Erythroblast (primary cell): ENCODE data around the gene MIB2.

Experiments
- GATA1 ChIP-seq: IDR thresholded peaks from 2 replicates; pipeline ENCODE4 v1.6.1; 2011; ENCODE audit warnings: low read depth, mild to moderate bottlenecking, control low read depth, low read length, moderate library complexity
- POLR2A ChIP-seq: IDR thresholded peaks from 2 replicates; pipeline ENCODE4 v1.6.1; 2011; ENCODE audit warnings: mild to moderate bottlenecking, low read length

DNA sequence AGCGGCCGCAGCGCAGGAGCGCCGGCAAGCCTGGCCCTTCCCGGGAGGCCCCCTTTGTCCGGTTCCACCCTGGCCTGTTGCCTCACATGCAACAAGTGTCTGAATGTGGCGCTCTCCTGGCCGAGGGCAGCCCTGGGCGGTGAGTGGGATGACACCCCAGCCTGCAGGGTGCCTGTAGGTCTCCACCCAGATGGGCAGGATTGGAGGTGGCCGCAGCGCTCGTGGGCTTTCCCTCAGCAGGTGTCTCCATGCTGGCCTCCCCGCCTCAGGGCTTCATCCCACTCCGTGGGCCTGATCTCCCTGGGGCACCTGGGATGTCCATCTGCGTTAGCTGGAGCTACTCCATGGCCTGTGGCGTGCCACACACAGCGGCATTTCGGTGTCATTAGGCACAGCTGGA lies 1.5 kb downstream of the MIB2 start:
- TF ChIP-seq POLR2A (no peak), GATA1 (no peak)
